OCI-LY7 (cell line): ENCODE results near the gene HDAC7. TPM values are rescaled to one million over a fixed set of nuclear protein-coding genes. Genes with fewer than 3 reads are reported as not detected.

Experiments used
- BruUV-seq: library from RNA; stranded (reverse); fragments of 400-500 nt; replicated peaks from 2 replicates; lab custom pipeline; 2021; lab: Mats Ljungman, UMichigan
- CTCF ChIA-PET: fragments of 300-600 bp; sonication (Branson Sonifier 250); formaldehyde crosslinking; loops from one replicate; lab custom pipeline; 2022; ENCODE audit warnings: antibody characterized with exemption; ENCODE audit not compliant: unreplicated experiment; lab: Charles Lee
- POLR2A ChIA-PET: fragments of 300-600 bp; sonication (Branson Sonifier 250); formaldehyde crosslinking; loops from one replicate; lab custom pipeline; 2022; ENCODE audit warnings: antibody characterized with exemption; lab: Charles Lee
- DNase-seq: peaks from one replicate; pipeline ENCODE4 v3.0.0-alpha.2; 2015; ENCODE audit warnings: low spot score
- H2AFZ ChIP-seq: fragments of 200-600 bp; sonication (generic), shearing (Covaris generic); 2 replicates; pipeline ENCODE4 v1.6.1; 2014; ENCODE audit warnings: mild to moderate bottlenecking, antibody characterized with exemption, low read length, moderate library complexity
- H3K27ac ChIP-seq: fragments of 200-600 bp; sonication (generic); 2 replicates; pipeline ENCODE4 v1.5.1; 2014; ENCODE audit warnings: mixed run types, low read depth, mild to moderate bottlenecking, moderate library complexity, low read length, inconsistent platforms; ENCODE audit not compliant: poor library complexity, severe bottlenecking
- H3K36me3 ChIP-seq: fragments of 200-600 bp; sonication (generic); 2 replicates; pipeline ENCODE4 v1.6.1; 2014; ENCODE audit warnings: mild to moderate bottlenecking, antibody characterized with exemption, low read length, moderate library complexity, mixed read lengths; ENCODE audit not compliant: insufficient read depth
- H3K4me1 ChIP-seq: fragments of 200-600 bp; sonication (generic); 2 replicates; pipeline ENCODE4 v1.5.1; 2014; ENCODE audit warnings: mild to moderate bottlenecking, low read length; ENCODE audit not compliant: insufficient read depth, poor library complexity, severe bottlenecking
- H3K4me2 ChIP-seq: fragments of 200-600 bp; sonication (generic); 2 replicates; pipeline ENCODE4 v1.6.1; 2014; ENCODE audit warnings: mild to moderate bottlenecking, low read length
- H3K4me3 ChIP-seq: fragments of 200-600 bp; sonication (generic); 2 replicates; pipeline ENCODE4 v1.5.1; 2014; ENCODE audit warnings: mild to moderate bottlenecking, low read depth, low read length; ENCODE audit not compliant: poor library complexity, severe bottlenecking
- H3K79me2 ChIP-seq: fragments of 200-600 bp; sonication (generic); 2 replicates; pipeline ENCODE4 v1.6.1; 2016; ENCODE audit warnings: low read depth, mild to moderate bottlenecking, low read length, moderate library complexity, mixed read lengths; ENCODE audit not compliant: insufficient read depth
- H3K9me2 ChIP-seq: fragments of 200-600 bp; sonication (generic); 2 replicates; pipeline ENCODE4 v1.6.1; 2016; ENCODE audit warnings: mild to moderate bottlenecking, low read length, mixed read lengths; ENCODE audit not compliant: insufficient read depth
- H3K9me3 ChIP-seq: fragments of 200-600 bp; sonication (generic); 2 replicates; pipeline ENCODE4 v1.6.1; 2014; ENCODE audit warnings: mild to moderate bottlenecking, mixed run types, low read length, mixed read lengths
- H4K20me1 ChIP-seq: fragments of 200-600 bp; sonication (generic); 2 replicates; pipeline ENCODE4 v1.6.1; 2014; ENCODE audit warnings: mild to moderate bottlenecking, antibody characterized with exemption, low read length, moderate library complexity, mixed read lengths; ENCODE audit not compliant: insufficient read depth
- EZH2phosphoT487 ChIP-seq: fragments of 200-600 bp; sonication (generic); IDR thresholded peaks from 2 replicates; pipeline ENCODE4 v1.6.1; 2018; ENCODE audit warnings: low read depth, borderline replicate concordance, mild to moderate bottlenecking, mixed run types, antibody characterized with exemption, low read length, moderate library complexity, mixed read lengths
- intact Hi-C: fragments of 100-400 bp; cut with micrococcal nuclease; formaldehyde crosslinking; loops from one replicate; pipeline ENCODE4 v1.10.0; 2022; ENCODE audit not compliant: unreplicated experiment
- total RNA-seq, 2 experiments: library from RNA; depleted of rRNA in 1 of 2; stranded (reverse); fragments of >200 nt in 1 of 2; shearing (Covaris generic) in 1 of 2; gene quantifications; 2 replicates each; pipeline ENCODE4 v1.2.3, GENCODE V29; 2014 to 2022
- TF ChIP-seq, protein P1 (sequence below): fragments of 200-600 bp; sonication (generic); conservative IDR thresholded peaks from 2 replicates; pipeline ENCODE4 v1.5.1; 2014; ENCODE audit warnings: mild to moderate bottlenecking, antibody characterized with exemption, low read length, moderate library complexity, mixed read lengths

The HDAC7 gene
- total RNA-seq, 2 experiments from 2014 or later = 45.9 to 131 TPM

GRCh38 chr12:47755655-47756562 is 63.8 kb downstream of the HDAC7 start:
- TF ChIP-seq, protein P1, sequence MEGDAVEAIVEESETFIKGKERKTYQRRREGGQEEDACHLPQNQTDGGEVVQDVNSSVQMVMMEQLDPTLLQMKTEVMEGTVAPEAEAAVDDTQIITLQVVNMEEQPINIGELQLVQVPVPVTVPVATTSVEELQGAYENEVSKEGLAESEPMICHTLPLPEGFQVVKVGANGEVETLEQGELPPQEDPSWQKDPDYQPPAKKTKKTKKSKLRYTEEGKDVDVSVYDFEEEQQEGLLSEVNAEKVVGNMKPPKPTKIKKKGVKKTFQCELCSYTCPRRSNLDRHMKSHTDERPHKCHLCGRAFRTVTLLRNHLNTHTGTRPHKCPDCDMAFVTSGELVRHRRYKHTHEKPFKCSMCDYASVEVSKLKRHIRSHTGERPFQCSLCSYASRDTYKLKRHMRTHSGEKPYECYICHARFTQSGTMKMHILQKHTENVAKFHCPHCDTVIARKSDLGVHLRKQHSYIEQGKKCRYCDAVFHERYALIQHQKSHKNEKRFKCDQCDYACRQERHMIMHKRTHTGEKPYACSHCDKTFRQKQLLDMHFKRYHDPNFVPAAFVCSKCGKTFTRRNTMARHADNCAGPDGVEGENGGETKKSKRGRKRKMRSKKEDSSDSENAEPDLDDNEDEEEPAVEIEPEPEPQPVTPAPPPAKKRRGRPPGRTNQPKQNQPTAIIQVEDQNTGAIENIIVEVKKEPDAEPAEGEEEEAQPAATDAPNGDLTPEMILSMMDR = no peak
- no peak for TF ChIP-seq EZH2phosphoT487
- Histone ChIP-seq H3K79me2 (no peaks in the 10 kb centered on the region), H3K27ac (no peak overlapping the region), H2AFZ (no peak overlapping the region), H3K4me2 (no peak overlapping the region), H3K9me3 (no peaks in the 10 kb centered on the region), H3K4me3 (no peak overlapping the region), H3K4me1 (peaks cover 49% of the 10 kb centered on the region), H3K9me2 (no peaks in the 10 kb centered on the region), H4K20me1 (no peaks in the 10 kb centered on the region), H3K36me3 (no peaks in the 10 kb centered on the region)
- no TSS peak for BruUV-seq
- ChIA-PET POLR2A (interaction anchor here (0.8 to 6.7 kb wide), 4 partner anchors 11 to 174 kb away, joined by 3 to 44 read pairs (median 6); no protein-coding TSS in a partner anchor), CTCF (interaction anchor here (2.0 kb wide), 1 partner anchor 15 kb away, joined by 6 read pairs; no protein-coding TSS in a partner anchor)
- DNase-seq = no peak
- intact Hi-C loops = no loop called here

GRCh38 chr12:47754881-47755280 is 64.8 kb downstream of the HDAC7 start:
- H4K20me1 ChIP-seq = no peaks in the 10 kb centered on the region
- CTCF ChIA-PET = interaction anchor here (2.0 kb wide), 1 partner anchor 14 kb away, joined by 6 read pairs; no protein-coding TSS in a partner anchor
- H3K9me3 ChIP-seq = no peaks in the 10 kb centered on the region
- no peaks in the 10 kb centered on the region for H3K9me2 ChIP-seq
- BruUV-seq = no TSS peak
- TF ChIP-seq EZH2phosphoT487 = no peak
- TF ChIP-seq, protein P1 = no peak
- no peaks in the 10 kb centered on the region for H3K36me3 ChIP-seq
- intact Hi-C loops = no loop called here
- peaks cover 59% of the 10 kb centered on the region for H3K4me1 ChIP-seq
- POLR2A ChIA-PET = interaction anchor here (1.5 to 6.7 kb wide), 3 partner anchors 12 to 17 kb away, joined by 3 to 44 read pairs (median 9); no protein-coding TSS in a partner anchor
- H3K79me2 ChIP-seq = no peaks in the 10 kb centered on the region
- H3K4me3 ChIP-seq = no peak overlapping the region
- H3K27ac ChIP-seq = no peak overlapping the region
- no peak for DNase-seq
- H3K4me2 ChIP-seq = no peak overlapping the region
- H2AFZ ChIP-seq = no peak overlapping the region
